Measurements from ENCODE around the gene CXCL11. TPM values are rescaled to one million over a fixed set of nuclear protein-coding genes. Genes with fewer than 3 reads are reported as not detected.

CXCL11 gene
- polyA plus RNA-seq, 1 of the 3 experiments (the other 2 are of a cell fraction) = not detected

- no peaks in the 10 kb centered on the region for H3K4me1 ChIP-seq (ENCODE audit: control insufficient read depth in 1 of 2, insufficient read depth in 2 of 2, low read depth in 1 of 2, low read length in 1 of 2)
- H3K4me2 ChIP-seq = no peak overlapping the region
- H3K27me3 ChIP-seq (ENCODE audit: insufficient read depth) = 0 out of 2 replicates have a peak, but pooled peaks cover 4% of the 10 kb centered on the region
- POLR2A ChIA-PET = no interaction called here
- no peaks in the 10 kb centered on the region for H4K20me1 ChIP-seq (ENCODE audit: insufficient read depth)
- DNase-seq = no peak
- H3K9ac ChIP-seq = no peak overlapping the region
- H3K79me2 ChIP-seq (ENCODE audit: insufficient read depth) = no peaks in the 10 kb centered on the region
- no peak overlapping the region for H3K4me3 ChIP-seq (ENCODE audit: low read depth in 2 of 2, low read length in 1 of 2)
- H3K27ac ChIP-seq (ENCODE audit: low read depth in 2 of 2, low read length in 1 of 2) = no peak overlapping the region
- CTCF ChIA-PET = interaction anchor here (1.5 kb wide), 1 partner anchor 59 kb away, joined by 4 read pairs; no protein-coding TSS in a partner anchor
- H3F3A ChIP-seq (replicated peaks; ENCODE audit: insufficient read depth) = no peaks in the 10 kb centered on the region
- H2AFZ ChIP-seq (ENCODE audit: low read depth) = no peak overlapping the region
- H3K36me3 ChIP-seq (replicated peaks in 1 of 2; ENCODE audit: control insufficient read depth in 1 of 2, insufficient read depth in 2 of 2, low read length in 1 of 2) = no peaks in the 10 kb centered on the region
- no peak for TF ChIP-seq MXI1 (IDR thresholded peaks at IDR 0.05; ENCODE audit: low read depth, low read length)
- no peak for TF ChIP-seq CTCF (IDR thresholded peaks at IDR 0.05)
- no peaks in the 10 kb centered on the region for H3K9me3 ChIP-seq
- 50% methylated on average over 1 of the region's 1 CpG for WGBS (ENCODE audit: low lambda C conversion rate)
- no peaks in the 10 kb centered on the region for H3K9me2 ChIP-seq
Observed at GRCh38 chr4:76059750-76060149, 23.9 kb upstream of the CXCL11 start.

- H3K4me2 ChIP-seq = no peak overlapping the region
- no peak overlapping the region for H2AFZ ChIP-seq (ENCODE audit: low read depth)
- H3K4me3 ChIP-seq (ENCODE audit: low read depth in 2 of 2, low read length in 1 of 2) = no peak overlapping the region
- WGBS (ENCODE audit: low lambda C conversion rate) = 54% methylated on average over 3 of the region's 3 CpGs
- H3K79me2 ChIP-seq (ENCODE audit: insufficient read depth) = no peaks in the 10 kb centered on the region
- no peak for DNase-seq
- no peak overlapping the region for H3K27ac ChIP-seq (ENCODE audit: low read depth in 2 of 2, low read length in 1 of 2)
- H3F3A ChIP-seq (replicated peaks; ENCODE audit: insufficient read depth) = no peaks in the 10 kb centered on the region
- ChIA-PET POLR2A (no interaction called here), CTCF (interaction anchor here (0.9 to 1.8 kb wide), 4 partner anchors 8 to 63 kb away, joined by 4 to 11 read pairs (median 4); no protein-coding TSS in a partner anchor)
- no peak for TF ChIP-seq NFIC (IDR thresholded peaks at IDR 0.05; ENCODE audit: borderline replicate concordance)
- TF ChIP-seq RAD21 (IDR thresholded peaks at IDR 0.05; ENCODE audit: low read length) = no peak
- TF ChIP-seq PBX3 (IDR thresholded peaks at IDR 0.05) = no peak
- TF ChIP-seq TEAD4 (IDR thresholded peaks at IDR 0.05; ENCODE audit: borderline replicate concordance, insufficient read depth) = no peak
- TF ChIP-seq IRF3 (IDR thresholded peaks at IDR 0.05; ENCODE audit: low read depth, low read length) = no peak
- TF ChIP-seq SIN3A (IDR thresholded peaks at IDR 0.05; ENCODE audit: borderline replicate concordance, low read depth, low read length) = no peak
- no peak for TF ChIP-seq EZH2phosphoT487 (IDR thresholded peaks at IDR 0.05; ENCODE audit: borderline replicate concordance, low read depth)
- TF ChIP-seq RXRA (IDR thresholded peaks at IDR 0.05; ENCODE audit: borderline replicate concordance, low read depth) = no peak
- no peak for TF ChIP-seq FOSL2 (IDR thresholded peaks at IDR 0.05; ENCODE audit: borderline replicate concordance, low read depth)
- TF ChIP-seq USF1 (IDR thresholded peaks at IDR 0.05; ENCODE audit: borderline replicate concordance, low read depth) = no peak
- no peak for TF ChIP-seq ELF1 (IDR thresholded peaks at IDR 0.05)
- TF ChIP-seq REST (IDR thresholded peaks at IDR 0.05; ENCODE audit: low read depth, low read length) = no peak
- TF ChIP-seq EP300 (IDR thresholded peaks at IDR 0.05; ENCODE audit: borderline replicate concordance in 1 of 2, low read depth in 1 of 2, low read length in 1 of 2) = no peak
- TF ChIP-seq RCOR1 (IDR thresholded peaks at IDR 0.05; ENCODE audit: low read length) = no peak
- TF ChIP-seq MEF2A (IDR thresholded peaks at IDR 0.05; ENCODE audit: borderline replicate concordance, low read depth) = no peak
- H3K27me3 ChIP-seq (ENCODE audit: insufficient read depth) = 0 out of 2 replicates have a peak, but pooled peaks cover 8% of the 10 kb centered on the region
- no peaks in the 10 kb centered on the region for H3K9me3 ChIP-seq
- no peak overlapping the region for H3K9ac ChIP-seq
- H4K20me1 ChIP-seq (ENCODE audit: insufficient read depth) = no peaks in the 10 kb centered on the region
- H3K9me2 ChIP-seq = no peaks in the 10 kb centered on the region
- H3K36me3 ChIP-seq (replicated peaks in 1 of 2; ENCODE audit: control insufficient read depth in 1 of 2, insufficient read depth in 2 of 2, low read length in 1 of 2) = no peaks in the 10 kb centered on the region
- no peaks in the 10 kb centered on the region for H3K4me1 ChIP-seq (ENCODE audit: control insufficient read depth in 1 of 2, insufficient read depth in 2 of 2, low read depth in 1 of 2, low read length in 1 of 2)
Observed at GRCh38 chr4:76058888-76059426, 23.1 kb upstream of the CXCL11 start.
